Endothelial cell of umbilical vein (primary cell): ENCODE data around the gene ZNF804A.

Source experiments
- CTCF ChIP-seq, 2 donors: IDR thresholded peaks; 1 replicate in 1 of 2; 2 replicates in 1 of 2; pipeline ENCODE4 v1.5.1; 2011; ENCODE audit warnings: low read length in 2 of 2, mild to moderate bottlenecking in 2 of 2, moderate library complexity in 2 of 2, control low read depth in 1 of 2, inconsistent platforms in 1 of 2, low read depth in 1 of 2; ENCODE audit not compliant: insufficient read depth in 1 of 2; ENCODE audit errors: extremely low read depth in 1 of 2
- EZH2 ChIP-seq: IDR thresholded peaks from 2 replicates; pipeline ENCODE4 v1.6.1; 2012; ENCODE audit warnings: borderline replicate concordance, low read depth, mild to moderate bottlenecking, moderate library complexity, low read length, inconsistent platforms; ENCODE audit not compliant: severe bottlenecking

GRCh38 chr2:184602734-184603133 lies 4.4 kb downstream of the ZNF804A start:
- TF ChIP-seq EZH2 (no peak), CTCF (IDR thresholded peaks at IDR 0.05; ENCODE audit: extremely low read depth in 1 of 2, insufficient read depth in 1 of 2, low read depth in 1 of 2, low read length in 2 of 2) (no peak)
